Measurements from ENCODE around the gene RUFY4. TPM values are rescaled to one million over a fixed set of nuclear protein-coding genes. Genes with fewer than 3 reads are reported as not detected.
"Not testable (repeated sequence)": the region's sequence is repeated elsewhere in the genome, so short reads cannot be mapped to it uniquely, and the experiment has no call there.

The RUFY4 gene
- total and polyA plus RNA-seq, 8 donors = 0.08 to 0.31 TPM; not detected in 6

GRCh38 chr2:218033208-218033589 is 35.9 kb upstream of the RUFY4 start:
- no peak overlapping the region for H3K4me3 ChIP-seq
- ATAC-seq (no peak), FAIRE-seq (no peak), DNase-seq (peak in 2 of 6 donors; percentile 8 to 49)
- intact Hi-C loops (cut with DNase I) = loop anchor here in 2 of 3 donors (5.0 to 10.0 kb wide), 2 partner anchors 238 to 241 kb away; no protein-coding TSS in a partner anchor
- H3K4me1 ChIP-seq = peaks cover 0 to 3% (median 0%) of the 10 kb centered on the region in 3 donors
- no peaks in the 10 kb centered on the region for H3K9me3 ChIP-seq
- no peak for TF ChIP-seq CTCF (IDR thresholded peaks at IDR 0.05)
- WGBS, 2 donors = 41 to 54% methylated on average over 1 of the region's 1 CpG
- H3K27me3 ChIP-seq = no peaks in the 10 kb centered on the region
- no peak overlapping the region for H3K27ac ChIP-seq
- no peaks in the 10 kb centered on the region for H3K36me3 ChIP-seq

GRCh38 chr2:218033590-218034496 is 35.2 kb upstream of the RUFY4 start:
- no peak for FAIRE-seq
- no peak overlapping the region for H3K27ac ChIP-seq
- H3K9me3 ChIP-seq = no peaks in the 10 kb centered on the region
- H3K27me3 ChIP-seq = no peaks in the 10 kb centered on the region
- ATAC-seq = no peak
- no peak for TF ChIP-seq CTCF (IDR thresholded peaks at IDR 0.05)
- 54 to 62% methylated on average over 42 to 45 of the region's 45 CpGs for WGBS, 2 donors
- H3K4me3 ChIP-seq = peak overlapping the region in 1 of 4 donors; percentile 14
- peaks cover 0 to 3% (median 0%) of the 10 kb centered on the region in 3 donors for H3K4me1 ChIP-seq
- intact Hi-C loops (cut with DNase I) = loop anchor here in 2 of 3 donors (5.0 to 10.0 kb wide), 2 partner anchors 239 to 242 kb away; no protein-coding TSS in a partner anchor
- no peaks in the 10 kb centered on the region for H3K36me3 ChIP-seq
- DNase-seq = peak in 3 of 6 donors; percentile 12 to 77 (median 59)

- not testable (repeated sequence) for H3K27ac ChIP-seq, H3K36me3 ChIP-seq, H3K27me3 ChIP-seq, H3K4me1 ChIP-seq, FAIRE-seq, H3K9me3 ChIP-seq
- intact Hi-C loops (cut with DNase I) = loop anchor here in 2 of 3 donors (5.0 to 10.0 kb wide), 2 partner anchors 240 to 242 kb away; no protein-coding TSS in a partner anchor
- 27 to 28% methylated on average over 23 to 24 of the region's 24 CpGs for WGBS, 2 donors
- TF ChIP-seq CTCF (IDR thresholded peaks at IDR 0.05) = peak; percentile 36 to 54 (median 51)
- H3K4me3 ChIP-seq = peak overlapping the region in 1 of 4 donors; percentile 14
- ATAC-seq = peak; percentile 86 to 97 (median 92)
- peak; percentile 58 to 87 (median 65) for DNase-seq
Measured at GRCh38 chr2:218034497-218035213, 34.4 kb upstream of the RUFY4 start.

GRCh38 chr2:218035463-218036100 is 33.5 kb upstream of the RUFY4 start:
- intact Hi-C loops (cut with DNase I) = loop anchor here in 1 of 3 donors (10.0 kb wide), 1 partner anchor 241 kb away; no protein-coding TSS in a partner anchor
- Histone ChIP-seq H3K36me3 (no peaks in the 10 kb centered on the region), H3K4me1 (peaks cover 0 to 3% (median 0%) of the 10 kb centered on the region in 3 donors), H3K9me3 (no peaks in the 10 kb centered on the region), H3K4me3 (no peak overlapping the region), H3K27ac (no peak overlapping the region), H3K27me3 (no peaks in the 10 kb centered on the region)
- DNase-seq = peak in 1 of 6 donors; percentile 8
- TF ChIP-seq CTCF (IDR thresholded peaks at IDR 0.05) = no peak
- ATAC-seq = no peak
- 70 to 79% methylated on average over 12 of the region's 12 CpGs for WGBS, 2 donors
- no peak for FAIRE-seq

All from pancreas (tissue), 10 donors.